ENCODE measurements around the gene TOGARAM1.

Gene TOGARAM1

DNA sequence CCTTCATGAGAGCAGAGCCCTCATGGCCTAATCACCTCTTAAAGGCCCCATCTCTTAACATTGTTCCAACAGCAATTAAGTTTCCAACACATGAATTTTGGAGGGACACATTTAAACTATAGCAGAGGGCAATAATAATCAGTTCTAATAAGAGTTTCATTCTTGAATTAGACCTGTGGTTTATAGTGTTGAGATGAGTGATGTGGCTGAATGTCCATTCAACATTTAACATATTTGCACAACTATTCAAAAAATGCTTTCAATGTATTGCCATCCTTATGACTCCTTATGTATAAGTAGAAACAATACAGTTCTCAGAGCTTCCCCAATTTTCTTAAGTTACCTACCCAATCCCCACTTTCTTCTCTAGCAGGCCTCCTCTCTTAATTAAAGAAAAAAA, 21.8 kb upstream of the TOGARAM1 start:
- H3K27ac ChIP-seq = no peak overlapping the region
- ChIA-PET POLR2A (ENCODE audit: low non-redundant PET) (no interaction called here), CTCF (no interaction called here)
- DNase-seq (ENCODE audit: low spot score) = no peak
- TF ChIP-seq, protein P1, sequence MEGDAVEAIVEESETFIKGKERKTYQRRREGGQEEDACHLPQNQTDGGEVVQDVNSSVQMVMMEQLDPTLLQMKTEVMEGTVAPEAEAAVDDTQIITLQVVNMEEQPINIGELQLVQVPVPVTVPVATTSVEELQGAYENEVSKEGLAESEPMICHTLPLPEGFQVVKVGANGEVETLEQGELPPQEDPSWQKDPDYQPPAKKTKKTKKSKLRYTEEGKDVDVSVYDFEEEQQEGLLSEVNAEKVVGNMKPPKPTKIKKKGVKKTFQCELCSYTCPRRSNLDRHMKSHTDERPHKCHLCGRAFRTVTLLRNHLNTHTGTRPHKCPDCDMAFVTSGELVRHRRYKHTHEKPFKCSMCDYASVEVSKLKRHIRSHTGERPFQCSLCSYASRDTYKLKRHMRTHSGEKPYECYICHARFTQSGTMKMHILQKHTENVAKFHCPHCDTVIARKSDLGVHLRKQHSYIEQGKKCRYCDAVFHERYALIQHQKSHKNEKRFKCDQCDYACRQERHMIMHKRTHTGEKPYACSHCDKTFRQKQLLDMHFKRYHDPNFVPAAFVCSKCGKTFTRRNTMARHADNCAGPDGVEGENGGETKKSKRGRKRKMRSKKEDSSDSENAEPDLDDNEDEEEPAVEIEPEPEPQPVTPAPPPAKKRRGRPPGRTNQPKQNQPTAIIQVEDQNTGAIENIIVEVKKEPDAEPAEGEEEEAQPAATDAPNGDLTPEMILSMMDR (conservative IDR thresholded peaks at IDR 0.05; ENCODE audit: low read depth) = no peak

DNA sequence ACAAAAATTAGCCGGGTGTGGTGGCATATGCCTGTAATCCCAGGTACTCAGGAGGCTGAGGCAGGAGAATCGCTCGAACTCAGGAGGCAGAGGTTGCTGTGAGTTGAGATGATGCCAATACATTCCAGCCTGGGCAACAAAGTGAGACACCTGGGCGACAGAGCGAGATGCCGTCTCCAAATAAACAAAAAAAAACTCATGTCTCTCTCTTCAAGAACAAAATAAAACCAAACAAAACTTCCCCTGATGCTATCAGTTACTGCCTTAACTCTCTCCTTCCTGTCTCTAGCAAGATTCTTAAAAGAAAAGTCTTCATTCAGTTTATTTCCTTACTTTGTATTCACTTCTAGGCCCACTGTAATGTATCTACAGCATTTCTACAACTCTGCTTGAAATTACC, 21.0 kb upstream of the TOGARAM1 start:
- POLR2A ChIA-PET (ENCODE audit: low non-redundant PET) = interaction anchor here (0.7 kb wide), 1 partner anchor 188 kb away, joined by 7 read pairs; no protein-coding TSS in a partner anchor
- TF ChIP-seq, protein P1 (conservative IDR thresholded peaks at IDR 0.05; ENCODE audit: low read depth) = no peak
- no peak for DNase-seq (ENCODE audit: low spot score)
- H3K27ac ChIP-seq = no peak overlapping the region
- CTCF ChIA-PET = no interaction called here

DNA sequence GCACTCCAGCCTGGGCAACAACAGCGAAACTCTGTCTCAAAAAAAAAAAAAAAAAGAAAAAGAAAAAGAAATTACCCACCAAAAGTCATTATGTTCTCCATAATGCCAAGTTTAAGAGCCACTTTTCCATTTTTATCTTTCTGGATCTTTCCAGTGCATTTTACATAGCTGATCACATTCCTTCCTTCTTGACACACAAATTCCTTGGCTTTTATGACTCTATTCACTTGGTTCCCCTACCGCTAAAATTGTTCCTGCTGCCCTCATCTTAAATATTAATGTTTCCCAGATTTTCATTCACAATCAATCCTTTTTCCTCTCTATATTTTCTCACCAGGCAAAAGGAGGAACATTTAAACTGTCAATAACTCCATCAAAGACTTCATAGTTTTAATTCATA, 20.4 kb upstream of the TOGARAM1 start:
- CTCF ChIA-PET = no interaction called here
- H3K27ac ChIP-seq = no peak overlapping the region
- no peak for DNase-seq (ENCODE audit: low spot score)
- TF ChIP-seq, protein P1 (conservative IDR thresholded peaks at IDR 0.05; ENCODE audit: low read depth) = no peak
- POLR2A ChIA-PET (ENCODE audit: low non-redundant PET) = interaction anchor here (0.7 kb wide), 1 partner anchor 187 kb away, joined by 7 read pairs; no protein-coding TSS in a partner anchor

DNA sequence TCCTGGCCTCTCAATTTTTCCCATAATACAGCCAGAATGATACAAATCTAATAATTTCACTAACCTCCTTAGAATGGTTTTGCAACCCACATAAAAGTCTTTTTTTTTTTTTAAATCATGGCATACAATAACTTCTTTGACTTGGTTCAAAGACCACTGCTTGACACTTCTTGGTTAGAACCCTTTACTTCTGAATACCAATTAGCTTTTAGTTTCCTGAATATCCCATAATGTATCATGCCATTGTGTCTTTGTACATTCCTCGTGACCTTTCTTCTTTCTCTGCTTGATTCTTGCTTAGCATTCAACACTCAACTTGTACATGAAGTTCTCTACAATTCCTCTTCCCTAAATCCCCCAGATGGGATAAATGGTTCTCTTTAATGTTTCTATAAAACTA, 19.6 kb upstream of the TOGARAM1 start:
- no peak overlapping the region for H3K27ac ChIP-seq
- POLR2A ChIA-PET (ENCODE audit: low non-redundant PET) = no interaction called here

DNA sequence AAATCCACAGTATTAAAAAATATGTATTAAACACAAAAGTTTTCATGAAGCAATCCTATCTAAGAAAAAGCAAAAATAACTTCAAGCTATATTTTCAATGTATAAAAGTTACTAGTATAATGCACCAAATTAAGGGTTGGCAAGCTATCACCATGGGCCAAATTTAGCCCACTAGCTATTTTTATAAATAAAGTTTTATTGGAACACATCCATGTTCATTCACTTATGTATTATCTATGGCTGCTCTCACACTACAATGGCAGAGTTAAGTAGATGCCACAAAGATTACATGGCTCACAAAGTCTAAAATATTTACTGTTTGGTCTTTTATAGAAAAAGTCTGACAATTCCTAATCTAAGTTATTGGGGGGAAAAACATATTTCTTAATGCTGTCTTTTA, 17.9 kb upstream of the TOGARAM1 start:
- CTCF ChIA-PET = interaction anchor here (0.6 kb wide), 1 partner anchor 21 kb away, joined by 4 read pairs; no protein-coding TSS in a partner anchor

More for the DNA sequence above, 19.6 kb upstream of the TOGARAM1 start:
- TF ChIP-seq, protein P1 (conservative IDR thresholded peaks at IDR 0.05; ENCODE audit: low read depth) = no peak
- DNase-seq (ENCODE audit: low spot score) = no peak
- CTCF ChIA-PET = interaction anchor here (0.7 kb wide), 1 partner anchor 310 kb away, joined by 4 read pairs; no protein-coding TSS in a partner anchor

DNA sequence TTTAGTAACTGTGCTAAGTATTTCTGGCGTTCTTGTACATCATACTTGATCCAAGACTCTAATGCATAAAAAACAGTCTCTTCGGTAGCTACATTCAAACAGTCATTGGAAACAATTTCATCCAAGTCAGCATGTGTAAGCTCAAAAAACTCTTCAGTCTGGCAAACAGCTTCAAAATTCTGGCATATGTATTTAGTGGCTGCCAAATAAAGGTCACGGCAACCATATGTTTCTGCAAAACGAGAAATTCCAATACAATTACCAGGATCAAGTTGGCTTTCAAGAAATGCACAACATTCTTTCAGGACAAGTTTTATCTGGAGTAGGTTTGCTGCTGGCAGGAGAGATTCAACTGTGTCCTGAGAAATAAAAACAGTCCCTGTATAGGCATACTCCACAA, 16.7 kb upstream of the TOGARAM1 start:
- ChIA-PET CTCF (no interaction called here), POLR2A (ENCODE audit: low non-redundant PET) (no interaction called here)
- TF ChIP-seq, protein P1 (conservative IDR thresholded peaks at IDR 0.05; ENCODE audit: low read depth) = no peak
- H3K27ac ChIP-seq = no peak overlapping the region
- DNase-seq (ENCODE audit: low spot score) = no peak

More for the DNA sequence above, 17.9 kb upstream of the TOGARAM1 start:
- no peak for DNase-seq (ENCODE audit: low spot score)
- TF ChIP-seq, protein P1 (conservative IDR thresholded peaks at IDR 0.05; ENCODE audit: low read depth) = no peak
- no peak overlapping the region for H3K27ac ChIP-seq
- POLR2A ChIA-PET (ENCODE audit: low non-redundant PET) = no interaction called here

All from RWPE1 (cell line).